ENCODE data around the gene FRMD6. TPM values are rescaled to one million over a fixed set of nuclear protein-coding genes. Genes with fewer than 3 reads are reported as not detected.

The FRMD6 gene
- total and polyA plus RNA-seq, 8 donors: 19.8 to 33.5 (median 28.9) TPM

- Histone ChIP-seq H3K27ac (peak overlapping the region in 1 of 2 donors; percentile 93), H3K4me3 (peak overlapping the region; percentile 88 to 89), H3K27me3 (peaks cover 0 to 24% of the 10 kb centered on the region in 2 donors), H3K4me1 (peaks cover 4 to 15% of the 10 kb centered on the region in 2 donors), H3K36me3 (no peaks in the 10 kb centered on the region), H3K9me3 (no peaks in the 10 kb centered on the region)
- intact Hi-C loops (cut with DNase I): no loop called here
- ATAC-seq (no peak), DNase-seq (no peak)
- TF ChIP-seq CTCF (IDR thresholded peaks at IDR 0.05): no peak
Observed at GRCh38 chr14:51653775-51654532, 2.2 kb downstream of the FRMD6 start.

GRCh38 chr14:51654533-51654845, 2.8 kb downstream of the FRMD6 start:
- Histone ChIP-seq H3K9me3 (no peaks in the 10 kb centered on the region), H3K4me3 (no peak overlapping the region), H3K27me3 (peaks cover 0 to 24% of the 10 kb centered on the region in 2 donors), H3K27ac (peak overlapping the region in 1 of 2 donors; percentile 93), H3K4me1 (peaks cover 4 to 15% of the 10 kb centered on the region in 2 donors), H3K36me3 (no peaks in the 10 kb centered on the region)
- no peak for TF ChIP-seq CTCF (IDR thresholded peaks at IDR 0.05)
- intact Hi-C loops (cut with DNase I): no loop called here
- DNase-seq (no peak), ATAC-seq (no peak)

GRCh38 chr14:51657762-51658161, 6.1 kb downstream of the FRMD6 start:
- Histone ChIP-seq H3K9me3 (no peaks in the 10 kb centered on the region), H3K27me3 (peaks cover 0 to 16% of the 10 kb centered on the region in 2 donors), H3K36me3 (no peaks in the 10 kb centered on the region), H3K4me3 (no peak overlapping the region), H3K4me1 (peaks cover 4 to 6% of the 10 kb centered on the region in 2 donors), H3K27ac (no peak overlapping the region)
- no peak for ATAC-seq
- intact Hi-C loops (cut with DNase I): no loop called here
- DNase-seq: no peak
- TF ChIP-seq CTCF (IDR thresholded peaks at IDR 0.05): no peak

- no peak overlapping the region for H3K27ac ChIP-seq
- no peaks in the 10 kb centered on the region for H3K9me3 ChIP-seq
- DNase-seq: no peak
- TF ChIP-seq CTCF (IDR thresholded peaks at IDR 0.05): no peak
- peaks cover 0 to 7% of the 10 kb centered on the region in 2 donors for H3K27me3 ChIP-seq
- H3K4me1 ChIP-seq: peaks cover 0 to 4% of the 10 kb centered on the region in 2 donors
- H3K4me3 ChIP-seq: no peak overlapping the region
- intact Hi-C loops (cut with DNase I): no loop called here
- H3K36me3 ChIP-seq: no peaks in the 10 kb centered on the region
- no peak for ATAC-seq
Observed at GRCh38 chr14:51658441-51659173, 6.9 kb downstream of the FRMD6 start.

GRCh38 chr14:51660741-51661140, 9.0 kb downstream of the FRMD6 start:
- TF ChIP-seq CTCF (IDR thresholded peaks at IDR 0.05): no peak
- Histone ChIP-seq H3K9me3 (no peaks in the 10 kb centered on the region), H3K4me1 (peaks cover 0 to 1% of the 10 kb centered on the region in 2 donors), H3K27me3 (peaks cover 0 to 4% of the 10 kb centered on the region in 2 donors), H3K27ac (no peak overlapping the region), H3K36me3 (no peaks in the 10 kb centered on the region), H3K4me3 (no peak overlapping the region)
- DNase-seq: no peak
- intact Hi-C loops (cut with DNase I): no loop called here
- ATAC-seq: no peak
